B cell (primary cell): ENCODE results near the gene RAB41. TPM values are rescaled to one million over a fixed set of nuclear protein-coding genes. Genes with fewer than 3 reads are reported as not detected.

Experiments
- ATAC-seq: fragments of 200-7000 bp; cut with Tn5 transposase; one replicate; pipeline ENCODE4 v1.10.0; 2021; ENCODE audit warnings: low read depth, mild to moderate bottlenecking, moderate number of reproducible peaks, moderate library complexity
- CTCF ChIA-PET: fragments of 350-600 bp; sonication (Branson Sonifier 250); formaldehyde crosslinking; loops from one replicate; lab custom pipeline; 2021; ENCODE audit warnings: antibody characterized with exemption, inconsistent platforms; lab: Charles Lee
- POLR2A ChIA-PET: fragments of 350-600 bp; sonication (Branson Sonifier 250); formaldehyde crosslinking; loops from one replicate; lab custom pipeline; 2021; ENCODE audit warnings: antibody characterized with exemption; lab: Charles Lee
- DNase-seq: peaks from one replicate; pipeline ENCODE4 v3.0.0; 2013
- H2AFZ ChIP-seq: 2 replicates; pipeline ENCODE4 v1.6.1; 2012; ENCODE audit warnings: mild to moderate bottlenecking, low read depth, low read length; ENCODE audit not compliant: insufficient read depth, poor library complexity, severe bottlenecking
- H3K27ac ChIP-seq, 2 donors: 1 replicate in 1 of 2; 2 replicates in 1 of 2; pipeline ENCODE4 v1.5.1; 2012 to 2013; ENCODE audit warnings: low read length in 2 of 2, mild to moderate bottlenecking in 2 of 2, moderate library complexity in 1 of 2
- H3K27me3 ChIP-seq, 4 experiments: fragments of 200-600 bp in 1 of 4; sonication (generic) in 1 of 4; replicated peaks in 1 of 4; 1 replicate in 2 of 4; 2 replicates in 2 of 4; pipeline versions ENCODE4 v1.6.1 to v1.7.0; 2013 to 2016; ENCODE audit warnings: low read length in 3 of 4, mild to moderate bottlenecking in 2 of 4, mixed read lengths in 1 of 4, moderate library complexity in 1 of 4; ENCODE audit not compliant: insufficient read depth in 4 of 4, control insufficient read depth in 3 of 4; ENCODE audit errors: control extremely low read depth in 1 of 4
- H3K36me3 ChIP-seq, 2 experiments: replicated peaks in 1 of 2; 1 replicate in 1 of 2; 2 replicates in 1 of 2; pipeline versions ENCODE4 v1.6.1 to v1.7.1; 2013; ENCODE audit warnings: low read length in 1 of 2; ENCODE audit not compliant: insufficient read depth in 2 of 2, control insufficient read depth in 1 of 2; ENCODE audit errors: control extremely low read depth in 1 of 2, extremely low read depth in 1 of 2
- H3K4me1 ChIP-seq, 2 donors: fragments of 200-600 bp in 1 of 2; sonication (generic) in 1 of 2; 1 replicate in 1 of 2; 2 replicates in 1 of 2; pipeline versions ENCODE4 v1.5.1 to v1.6.1; 2013 to 2017; ENCODE audit warnings: low read length in 2 of 2; ENCODE audit not compliant: control insufficient read depth in 2 of 2, insufficient read depth in 2 of 2
- H3K4me2 ChIP-seq: replicated peaks from 2 replicates; pipeline ENCODE3; 2012; ENCODE audit warnings: mild to moderate bottlenecking, low read depth, low read length; ENCODE audit not compliant: poor library complexity, severe bottlenecking
- H3K4me3 ChIP-seq, 5 experiments: fragments of 200-600 bp in 1 of 5; sonication (generic) in 1 of 5; 1 replicate in 3 of 5; 2 replicates in 2 of 5; pipeline versions ENCODE4 v1.5.1 to v1.7.0; 2011 to 2016; ENCODE audit warnings: low read length in 4 of 5, mild to moderate bottlenecking in 4 of 5, low read depth in 2 of 5, control low read depth in 1 of 5, moderate library complexity in 1 of 5; ENCODE audit not compliant: insufficient read depth in 1 of 5; ENCODE audit errors: control extremely low read depth in 1 of 5, extremely low read depth in 1 of 5
- H3K79me2 ChIP-seq: fragments of 200-600 bp; sonication (generic); one replicate; pipeline ENCODE4 v1.6.0; 2016; ENCODE audit warnings: low read length; ENCODE audit not compliant: control insufficient read depth, insufficient read depth
- H3K9ac ChIP-seq: fragments of 200-600 bp; sonication (generic); 2 replicates; pipeline ENCODE4 v1.6.1; 2017; ENCODE audit warnings: mild to moderate bottlenecking, low read length, moderate library complexity
- H3K9me3 ChIP-seq, 3 donors: one replicate each; pipeline versions ENCODE4 v1.6.1 to v1.7.1; 2013; ENCODE audit warnings: low read length in 2 of 3; ENCODE audit not compliant: control insufficient read depth in 2 of 3, insufficient read depth in 1 of 3; ENCODE audit errors: control extremely low read depth in 1 of 3
- H4K20me1 ChIP-seq: 2 replicates; pipeline ENCODE4 v1.6.0; 2012; ENCODE audit warnings: mild to moderate bottlenecking, low read length; ENCODE audit not compliant: insufficient read depth, control insufficient read depth, poor library complexity, severe bottlenecking
- H3K27ac Mint-ChIP-seq: one replicate; pipeline ENCODE4 v1.8.0; 2021; ENCODE audit warnings: mixed read lengths
- H3K27me3 Mint-ChIP-seq: one replicate; pipeline ENCODE4 v1.8.0; 2021; ENCODE audit warnings: mixed read lengths
- H3K4me1 Mint-ChIP-seq: one replicate; pipeline ENCODE4 v1.8.0; 2021; ENCODE audit warnings: mixed read lengths
- H3K4me3 Mint-ChIP-seq: one replicate; pipeline ENCODE4 v1.8.0; 2021; ENCODE audit warnings: mixed read lengths
- H3K9me3 Mint-ChIP-seq: one replicate; pipeline ENCODE4 v1.8.0; 2022; ENCODE audit warnings: mixed read lengths; ENCODE audit not compliant: insufficient read depth
- CTCF ChIP-seq: fragments of 200-600 bp; IDR thresholded peaks from one replicate; pipeline ENCODE4 v1.8.0; 2022; ENCODE audit warnings: antibody characterized with exemption, mild to moderate bottlenecking
- EZH2 ChIP-seq: IDR thresholded peaks from 2 replicates; pipeline ENCODE4 v1.6.1; 2012; ENCODE audit warnings: borderline replicate concordance, low read depth, mild to moderate bottlenecking, moderate library complexity, low read length; ENCODE audit not compliant: insufficient read depth, poor library complexity, severe bottlenecking
- WGBS: methylation state at CpG from one replicate; pipeline ENCODE4 v1.1.5; 2013; ENCODE audit warnings: missing lambda C conversion rate; ENCODE audit not compliant: insufficient coverage; 5-methylcytosine and 5-hydroxymethylcytosine counted together
- intact Hi-C: fragments of 100-400 bp; cut with micrococcal nuclease; formaldehyde crosslinking; loops from one replicate; pipeline ENCODE4 v1.10.0; 2022
- polyA plus RNA-seq: library from polyadenylated mRNA; depleted of rRNA; stranded (reverse); fragments of >200 nt; gene quantifications from 2 replicates; pipeline ENCODE4 v1.2.3, GENCODE V29; 2012
- total RNA-seq, 2 donors: library from RNA; stranded (reverse); fragments of 120-200 nt in 1 of 2; gene quantifications; 1 replicate in 1 of 2; 2 replicates in 1 of 2; pipeline versions ENCODE4 v1.2.3 to v1.2.4, GENCODE V29; 2013 to 2022

The RAB41 gene
- total and polyA plus RNA-seq, 2 donors (not counting 1 experiment from before 2014, with no cell fraction given) = not detected

- no peaks in the 10 kb centered on the region for H3K4me1 ChIP-seq
- no peaks in the 10 kb centered on the region for H3K79me2 ChIP-seq
- DNase-seq (no peak), ATAC-seq (no peak)
- no peak overlapping the region for H3K9ac ChIP-seq
- no peaks in the 10 kb centered on the region for H3K27me3 ChIP-seq
- Mint-ChIP-seq H3K4me1 (no peaks in the 10 kb centered on the region), H3K27ac (no peak overlapping the region), H3K27me3 (no peaks in the 10 kb centered on the region), H3K4me3 (no peak overlapping the region), H3K9me3 (no peaks in the 10 kb centered on the region)
- no peak overlapping the region for H2AFZ ChIP-seq
- ChIA-PET CTCF (no interaction called here), POLR2A (no interaction called here)
- TF ChIP-seq CTCF (no peak), EZH2 (no peak)
- H3K36me3 ChIP-seq = peaks cover 0 to 3% of the 10 kb centered on the region in 2 experiments
- no peak overlapping the region for H3K4me2 ChIP-seq
- no peaks in the 10 kb centered on the region for H3K9me3 ChIP-seq
- H3K27ac ChIP-seq = no peak overlapping the region
- WGBS = no CpG with 5 or more reads among the region's 3 CpGs
- H3K4me3 ChIP-seq = no peak overlapping the region
- H4K20me1 ChIP-seq = no peaks in the 10 kb centered on the region
- intact Hi-C loops = no loop called here
Measured at GRCh38 chrX:70279081-70279480, 2.9 kb upstream of the RAB41 start.

GRCh38 chrX:70280573-70280972 is 1.4 kb upstream of the RAB41 start:
- H3K27ac ChIP-seq = no peak overlapping the region
- H3K4me3 Mint-ChIP-seq = no peak overlapping the region
- H3K4me3 ChIP-seq = no peak overlapping the region
- H3K9ac ChIP-seq = no peak overlapping the region
- no peak overlapping the region for H3K27ac Mint-ChIP-seq
- ChIA-PET POLR2A (no interaction called here), CTCF (no interaction called here)
- no peaks in the 10 kb centered on the region for H3K27me3 ChIP-seq
- TF ChIP-seq CTCF = no peak
- TF ChIP-seq EZH2 = no peak
- DNase-seq (no peak), ATAC-seq (no peak)
- H3K4me1 Mint-ChIP-seq = no peaks in the 10 kb centered on the region
- no peak overlapping the region for H3K4me2 ChIP-seq
- 100% methylated on average over 3 of the region's 3 CpGs for WGBS
- no peak overlapping the region for H2AFZ ChIP-seq
- no peaks in the 10 kb centered on the region for H3K9me3 Mint-ChIP-seq
- H3K27me3 Mint-ChIP-seq = no peaks in the 10 kb centered on the region
- H3K79me2 ChIP-seq = no peaks in the 10 kb centered on the region
- no peaks in the 10 kb centered on the region for H4K20me1 ChIP-seq
- H3K9me3 ChIP-seq = no peaks in the 10 kb centered on the region
- H3K4me1 ChIP-seq = no peaks in the 10 kb centered on the region
- intact Hi-C loops = loop anchor here (10.0 kb wide), 1 partner anchor 146 kb away; the partner anchor contains the start of gene IGBP1
- peaks cover 0 to 3% of the 10 kb centered on the region in 2 experiments for H3K36me3 ChIP-seq
